Upper lobe of right lung (tissue), 1 donor: Measurements from ENCODE around the gene WFDC5. TPM values are rescaled to one million over a fixed set of nuclear protein-coding genes. Genes with fewer than 3 reads are reported as not detected.

Experiments used
- ATAC-seq: fragments of 200-7000 bp; cut with Tn5 transposase; one replicate; pipeline ENCODE4 v1.9.1; 2020; ENCODE audit warnings: mild to moderate bottlenecking, moderate library complexity
- DNase-seq: peaks from one replicate; pipeline ENCODE4 v3.0.0-alpha.2; 2020
- H3K27ac ChIP-seq: fragments of 200-600 bp; one replicate; pipeline ENCODE4 v1.8.0; 2022
- H3K27me3 ChIP-seq: fragments of 200-600 bp; one replicate; pipeline ENCODE4 v1.8.0; 2022; ENCODE audit warnings: mild to moderate bottlenecking
- H3K36me3 ChIP-seq: fragments of 200-600 bp; one replicate; pipeline ENCODE4 v1.8.0; 2022
- H3K4me1 ChIP-seq: fragments of 200-600 bp; one replicate; pipeline ENCODE4 v1.8.0; 2022
- H3K4me3 ChIP-seq: fragments of 200-600 bp; one replicate; pipeline ENCODE4 v1.8.0; 2022; ENCODE audit warnings: mild to moderate bottlenecking
- H3K9me3 ChIP-seq: fragments of 200-600 bp; one replicate; pipeline ENCODE4 v1.8.0; 2022
- CTCF ChIP-seq: fragments of 200-600 bp; IDR thresholded peaks from one replicate; pipeline ENCODE4 v1.8.0; 2022; ENCODE audit warnings: antibody characterized with exemption
- intact Hi-C: fragments of 100-400 bp; cut with DNase I; formaldehyde crosslinking; loops from one replicate; pipeline ENCODE4 v1.11.0; 2022
- total RNA-seq: library from RNA; stranded (reverse); fragmentation: NEBNext Ultra II Directional; extraction: Animal tissue kit (Norgen Biotek cat#: 25700); gene quantifications from one replicate; pipeline ENCODE4 v1.2.1, GENCODE V29; 2021
- donor health status: DM: no; HTN: yes; CAD: no; lungs with severe emphysema.

WFDC5 gene
- total RNA-seq, 1 donor from 2014 or later, result 1.3 TPM

GRCh38 chr20:45112754-45113153 is 2.2 kb downstream of the WFDC5 start:
- intact Hi-C loops, result no loop called here
- Histone ChIP-seq H3K27me3 (no peaks in the 10 kb centered on the region), H3K4me1 (no peaks in the 10 kb centered on the region)

GRCh38 chr20:45111799-45112471 is 3.0 kb downstream of the WFDC5 start:
- DNase-seq, result no peak
- intact Hi-C loops, result no loop called here
- H3K9me3 ChIP-seq, result no peaks in the 10 kb centered on the region
- no peak overlapping the region for H3K4me3 ChIP-seq
- no peak overlapping the region for H3K27ac ChIP-seq
- peak; percentile 47 for TF ChIP-seq CTCF
- no peaks in the 10 kb centered on the region for H3K27me3 ChIP-seq
- peak; percentile 27 for ATAC-seq
- H3K4me1 ChIP-seq, result no peaks in the 10 kb centered on the region
- H3K36me3 ChIP-seq, result no peaks in the 10 kb centered on the region

More at GRCh38 chr20:45112754-45113153, 2.2 kb downstream of the WFDC5 start:
- Histone ChIP-seq H3K4me3 (no peak overlapping the region), H3K27ac (no peak overlapping the region), H3K9me3 (no peaks in the 10 kb centered on the region), H3K36me3 (no peaks in the 10 kb centered on the region)
- TF ChIP-seq CTCF, result no peak
- DNase-seq (no peak), ATAC-seq (no peak)

- no peak for TF ChIP-seq CTCF
- H3K4me3 ChIP-seq, result no peak overlapping the region
- H3K4me1 ChIP-seq, result no peaks in the 10 kb centered on the region
- H3K27me3 ChIP-seq, result no peaks in the 10 kb centered on the region
- H3K27ac ChIP-seq, result no peak overlapping the region
- DNase-seq (no peak), ATAC-seq (no peak)
- intact Hi-C loops, result no loop called here
- H3K36me3 ChIP-seq, result no peaks in the 10 kb centered on the region
- H3K9me3 ChIP-seq, result no peaks in the 10 kb centered on the region
These were observed 3.7 kb downstream of the WFDC5 start for GRCh38 chr20:45111285-45111684.

GRCh38 chr20:45110301-45110700 is 4.7 kb downstream of the WFDC5 start:
- TF ChIP-seq CTCF, result no peak
- no peak overlapping the region for H3K27ac ChIP-seq
- ATAC-seq (no peak), DNase-seq (no peak)
- intact Hi-C loops, result no loop called here
- H3K4me3 ChIP-seq, result no peak overlapping the region
- H3K9me3 ChIP-seq, result no peaks in the 10 kb centered on the region
- no peaks in the 10 kb centered on the region for H3K4me1 ChIP-seq
- no peaks in the 10 kb centered on the region for H3K36me3 ChIP-seq
- H3K27me3 ChIP-seq, result no peaks in the 10 kb centered on the region

GRCh38 chr20:45109634-45110033 is 5.3 kb downstream of the WFDC5 start:
- intact Hi-C loops, result no loop called here
- TF ChIP-seq CTCF, result no peak
- ATAC-seq, result no peak
- Histone ChIP-seq H3K36me3 (no peaks in the 10 kb centered on the region), H3K9me3 (no peaks in the 10 kb centered on the region), H3K27ac (no peak overlapping the region), H3K4me1 (no peaks in the 10 kb centered on the region), H3K4me3 (no peak overlapping the region), H3K27me3 (no peaks in the 10 kb centered on the region)
- DNase-seq, result no peak

GRCh38 chr20:45105317-45105716 is 9.7 kb downstream of the WFDC5 start:
- ATAC-seq (no peak), DNase-seq (no peak)
- H3K9me3 ChIP-seq, result no peaks in the 10 kb centered on the region
- no peaks in the 10 kb centered on the region for H3K36me3 ChIP-seq
- no peak overlapping the region for H3K4me3 ChIP-seq
- no peak for TF ChIP-seq CTCF
- H3K4me1 ChIP-seq, result no peaks in the 10 kb centered on the region
- intact Hi-C loops, result no loop called here
- H3K27me3 ChIP-seq, result peaks cover 5% of the 10 kb centered on the region
- no peak overlapping the region for H3K27ac ChIP-seq
